Epithelial cell of esophagus (primary cell): Measurements from ENCODE around the gene ARNT2.

Experiments used
- DNase-seq: peaks from one replicate; pipeline ENCODE4 v3.0.0; 2010; ENCODE audit warnings: low read depth
- H3K4me3 ChIP-seq: 2 replicates; pipeline ENCODE4 v1.5.1; 2011; ENCODE audit warnings: mild to moderate bottlenecking, low read length, control low read depth
- CTCF ChIP-seq: IDR thresholded peaks from 2 replicates; pipeline ENCODE4 v1.5.1; 2011; ENCODE audit warnings: low read depth, mild to moderate bottlenecking, low read length, control low read depth, inconsistent platforms; ENCODE audit not compliant: insufficient read depth; ENCODE audit errors: missing control alignments

The ARNT2 gene

DNA sequence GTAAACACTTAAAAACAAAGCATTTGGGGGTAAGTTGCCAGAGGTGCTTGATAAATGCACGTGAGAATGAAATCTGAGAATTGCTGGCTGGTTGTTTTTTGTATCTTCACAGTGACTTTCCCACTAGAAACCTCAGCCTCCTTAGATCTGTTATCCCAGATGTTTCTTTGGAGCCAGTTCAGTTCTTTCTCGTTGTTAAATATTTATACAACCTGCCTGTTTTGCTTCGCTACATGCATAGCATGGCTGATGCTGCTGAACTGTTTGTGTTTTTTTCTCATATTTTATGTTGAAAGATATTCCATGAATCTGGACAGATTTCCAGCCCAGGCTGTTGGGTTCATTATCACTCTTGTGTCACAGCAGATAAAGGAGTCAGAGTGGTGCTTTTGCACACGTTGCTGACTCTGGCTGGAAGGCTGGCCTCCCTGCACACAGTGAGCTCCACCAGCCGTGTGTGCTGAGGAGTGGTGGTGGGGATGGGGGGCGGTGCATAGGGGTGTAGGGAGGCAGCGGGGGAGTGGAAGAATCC lies 80.2 kb downstream of the ARNT2 start:
- no peak for DNase-seq
- no peak for TF ChIP-seq CTCF
- H3K4me3 ChIP-seq = no peak overlapping the region

DNA sequence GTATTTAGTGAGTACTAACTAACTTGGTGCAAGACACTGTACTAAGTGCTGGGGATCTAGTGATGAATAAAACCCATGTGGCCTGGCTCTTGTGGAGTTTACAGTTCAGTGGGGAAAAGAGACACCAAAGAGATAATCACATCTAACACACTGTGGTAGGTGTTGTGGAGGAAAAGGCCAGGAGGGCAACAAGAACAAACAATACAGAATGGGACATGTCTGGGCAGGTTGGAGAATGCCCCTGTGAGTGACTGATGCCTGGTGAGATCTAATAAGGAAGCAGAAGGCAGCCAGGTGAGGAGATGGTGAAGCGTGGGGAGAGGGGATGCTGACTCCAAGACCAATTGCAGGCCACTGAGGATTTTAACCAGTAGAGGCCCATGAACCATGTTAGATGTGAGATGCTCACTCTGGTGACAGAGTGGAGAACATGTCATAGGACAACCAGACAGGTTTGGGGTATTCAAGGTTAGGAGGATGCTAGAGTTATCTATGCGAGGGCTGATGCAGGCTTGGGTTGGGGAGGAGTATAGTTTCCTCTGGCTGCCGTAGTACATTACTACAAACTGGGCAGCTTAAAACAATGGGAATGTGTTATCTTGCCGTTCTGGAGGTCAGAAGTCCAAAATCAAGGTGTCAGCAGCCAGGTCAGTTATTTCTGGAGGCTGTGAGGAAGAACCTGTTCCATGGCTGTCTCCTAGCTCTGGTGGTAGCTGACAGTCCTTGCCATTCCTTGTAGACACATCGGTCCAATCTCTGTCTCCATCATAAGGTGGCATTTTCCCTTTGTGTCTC lies 81.4 kb downstream of the ARNT2 start:
- no peak overlapping the region for H3K4me3 ChIP-seq
- peak; percentile 83 for DNase-seq
- TF ChIP-seq CTCF = no peak

GRCh38 chr15:80487839-80488390 lies 83.7 kb downstream of the ARNT2 start:
- TF ChIP-seq CTCF = no peak
- no peak overlapping the region for H3K4me3 ChIP-seq
- DNase-seq = no peak

DNA sequence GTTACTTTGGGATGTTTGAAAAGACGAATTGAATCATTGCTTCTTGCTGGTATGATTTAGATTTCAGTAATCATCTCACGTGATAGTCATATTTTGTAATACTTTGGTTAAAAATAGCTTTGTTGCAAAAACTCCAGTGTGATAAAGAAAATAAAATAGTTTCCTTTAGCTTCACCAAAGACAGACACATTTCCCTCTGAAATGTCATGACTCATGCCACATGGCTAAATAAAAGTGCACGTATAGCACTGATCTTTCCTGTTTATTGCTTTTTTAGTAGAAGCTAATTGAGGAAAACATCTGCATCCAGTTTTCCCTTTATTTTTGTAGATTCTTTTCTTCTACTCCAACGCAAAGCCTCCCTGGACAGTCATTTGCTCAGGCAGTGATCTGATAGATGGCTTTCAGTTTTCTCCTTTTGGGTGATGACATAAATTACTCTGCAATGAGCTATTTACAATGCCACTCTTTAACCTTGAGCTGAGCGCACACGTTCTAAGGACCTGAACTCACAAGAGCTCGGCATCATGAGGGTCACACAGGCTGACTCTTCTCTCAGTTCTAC lies 84.9 kb downstream of the ARNT2 start:
- no peak for TF ChIP-seq CTCF
- H3K4me3 ChIP-seq = no peak overlapping the region
- peak; percentile 48 for DNase-seq

DNA sequence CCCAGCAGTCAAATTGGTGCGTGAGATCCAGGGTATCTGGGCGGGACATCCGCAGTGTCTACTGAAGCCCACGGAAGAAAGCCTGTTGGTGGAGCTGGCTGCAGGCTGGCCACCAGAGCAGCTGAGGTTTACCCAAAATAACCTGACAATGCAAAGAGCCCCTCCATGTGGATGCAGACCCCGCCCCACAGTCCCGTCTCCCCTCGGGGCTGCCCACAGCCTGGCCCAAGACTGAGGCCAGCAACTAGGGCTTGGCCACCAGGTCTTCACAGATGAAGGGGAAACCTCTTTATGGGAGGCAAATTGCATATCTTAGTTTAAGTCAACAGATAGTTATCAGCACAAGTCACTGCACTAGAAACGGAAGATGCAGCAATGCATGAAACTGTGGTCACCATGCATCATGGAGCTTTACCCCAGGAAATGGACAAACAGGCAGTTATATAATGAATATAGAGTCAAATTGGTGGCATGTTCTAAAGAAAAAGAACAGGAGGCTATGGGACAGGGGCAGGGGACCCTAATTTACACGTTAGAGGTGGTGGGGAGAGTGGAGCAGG lies 86.3 kb downstream of the ARNT2 start:
- TF ChIP-seq CTCF = no peak
- no peak for DNase-seq
- H3K4me3 ChIP-seq = no peak overlapping the region

GRCh38 chr15:80491163-80491847 lies 87.1 kb downstream of the ARNT2 start:
- no peak for TF ChIP-seq CTCF
- no peak for DNase-seq

More at GRCh38 chr15:80491163-80491847, 87.1 kb downstream of the ARNT2 start:
- no peak overlapping the region for H3K4me3 ChIP-seq
